Measurements from ENCODE around the gene ANKLE1. TPM values are rescaled to one million over a fixed set of nuclear protein-coding genes. Genes with fewer than 3 reads are reported as not detected.
A peak's percentile ranks its signal among the peaks of the same experiment; 100 is the strongest.

Gene ANKLE1
- total and polyA plus RNA-seq, 10 of the 15 experiments (the other 5 are each of a cell fraction or from before 2014, with no cell fraction given), result 2.2 to 17.9 (median 10.9) TPM

- peak; percentile 85 for TF ChIP-seq ELK1 (IDR thresholded peaks at IDR 0.05; ENCODE audit: low read depth, low read length)
- peak; percentile 62; the same call in 1 of the 2 replicates for TF ChIP-seq TARDBP (IDR thresholded peaks at IDR 0.05; ENCODE audit: borderline replicate concordance)
- no peak for TF ChIP-seq CBX5 (IDR thresholded peaks at IDR 0.05; ENCODE audit: low read depth)
- peak; percentile 70; the same call in 1 of the 2 replicates for TF ChIP-seq PML (IDR thresholded peaks at IDR 0.05; ENCODE audit: low read length)
- 0 out of 2 replicates have a peak, but pooled peaks have one; percentile 54 for TF ChIP-seq CBFB (IDR thresholded peaks at IDR 0.05; ENCODE audit: low read depth)
- peak; percentile 46 for TF ChIP-seq RUNX3 (IDR thresholded peaks at IDR 0.05; ENCODE audit: low read length)
- peak; percentile 99 for TF ChIP-seq SP1 (IDR thresholded peaks at IDR 0.05; ENCODE audit: low read depth, low read length)
- TF ChIP-seq BCL11A (IDR thresholded peaks at IDR 0.05; ENCODE audit: low read depth, low read length), result no peak
- TF ChIP-seq BCLAF1 (IDR thresholded peaks at IDR 0.05), result no peak
- no peak for TF ChIP-seq PAX8 (IDR thresholded peaks at IDR 0.05)
- TF ChIP-seq SRF (IDR thresholded peaks at IDR 0.05; ENCODE audit: low read depth in 2 of 2, low read length in 2 of 2), result peak in 1 of 2 experiments; percentile 64; a peak in 1 of 4 replicates
- peak; percentile 75 for TF ChIP-seq SIN3A (IDR thresholded peaks at IDR 0.05; ENCODE audit: low read depth, low read length)
- TF ChIP-seq NFYA (IDR thresholded peaks at IDR 0.05; ENCODE audit: borderline replicate concordance, low read depth, low read length), result peak; percentile 93
- 0 out of 2 replicates have a peak, but pooled peaks have one; percentile 74 for TF ChIP-seq WRNIP1 (IDR thresholded peaks at IDR 0.05; ENCODE audit: borderline replicate concordance, low read depth, low read length)
- TF ChIP-seq MTA2 (IDR thresholded peaks at IDR 0.05; ENCODE audit: low read depth), result no peak
- TF ChIP-seq SIX5 (IDR thresholded peaks at IDR 0.05; ENCODE audit: low read depth, low read length, severe bottlenecking), result peak; percentile 95
- TF ChIP-seq NFXL1 (IDR thresholded peaks at IDR 0.05; ENCODE audit: borderline replicate concordance), result no peak
- TF ChIP-seq RELA (IDR thresholded peaks at IDR 0.05; ENCODE audit: borderline replicate concordance, partially characterized antibody), result peak; percentile 14
- peak; percentile 53 for TF ChIP-seq POU2F2 (IDR thresholded peaks at IDR 0.05; ENCODE audit: borderline replicate concordance, low read depth, low read length)
- peak; percentile 89 for TF ChIP-seq CREB1 (IDR thresholded peaks at IDR 0.05; ENCODE audit: low read depth)
- TF ChIP-seq CEBPB (IDR thresholded peaks at IDR 0.05; ENCODE audit: borderline replicate concordance in 1 of 2, low read depth in 2 of 2, low read length in 2 of 2), result no peak
- TF ChIP-seq POLR2A (IDR thresholded peaks at IDR 0.05; ENCODE audit: low read depth, low read length), result peak; percentile 84
- TF ChIP-seq SREBF1 (IDR thresholded peaks at IDR 0.05; ENCODE audit: low read length), result peak; percentile 53
- TF ChIP-seq CEBPZ (IDR thresholded peaks at IDR 0.05; ENCODE audit: low read depth, low read length), result 0 out of 2 replicates have a peak, but pooled peaks have one; percentile 61
Observed at GRCh38 chr19:17266975-17267788, 14.5 kb upstream of the ANKLE1 start, which contains the start of gene BABAM1 (continued).

All from GM12878 (cell line).